Neural cell (in vitro differentiated cells): ENCODE results near the gene KCNK7.
A peak's percentile ranks its signal among the peaks of the same experiment; 100 is the strongest.

Source experiments
- CTCF ChIP-seq: fragments of 450-650 bp; IDR thresholded peaks from 2 replicates; pipeline ENCODE4 v1.5.1; 2014; ENCODE audit warnings: antibody characterized with exemption, mild to moderate bottlenecking, moderate library complexity; ENCODE audit not compliant: poor library complexity, severe bottlenecking
- REST ChIP-seq: IDR thresholded peaks from 2 replicates; pipeline ENCODE4 v1.6.1; 2012; ENCODE audit warnings: borderline replicate concordance

GRCh38 chr11:65637794-65638419 is 42.3 kb upstream of the KCNK7 start, which contains the start of gene SIPA1:
- no peak for TF ChIP-seq REST
- TF ChIP-seq CTCF = peak; percentile 55
